ENCODE results near the gene KIAA1328.
"Not testable (repeated sequence)": the region's sequence is repeated elsewhere in the genome, so short reads cannot be mapped to it uniquely, and the experiment has no call there.

KIAA1328 gene

GRCh38 chr18:36826556-36826955, 2.4 kb upstream of the KIAA1328 start:
- no peak for DNase-seq

GRCh38 chr18:36828157-36828629, 734 bp upstream of the KIAA1328 start:
- DNase-seq: peak in 1 of 4 experiments; percentile 8

- peak in 1 of 4 experiments; percentile 32 for DNase-seq
Measured at GRCh38 chr18:36829362-36830157, 633 bp downstream of the KIAA1328 start.

- DNase-seq: no peak
Measured at GRCh38 chr18:36830158-36830495, 1.2 kb downstream of the KIAA1328 start.

- DNase-seq: no peak
Measured at GRCh38 chr18:36831139-36831538, 2.2 kb downstream of the KIAA1328 start.

GRCh38 chr18:36833120-36833519, 4.2 kb downstream of the KIAA1328 start:
- no peak for DNase-seq

- no peak for DNase-seq
Measured at GRCh38 chr18:36835927-36836326, 7.0 kb downstream of the KIAA1328 start.

GRCh38 chr18:36839835-36840234, 10.9 kb downstream of the KIAA1328 start:
- no peak for DNase-seq

GRCh38 chr18:36843199-36843598, 14.3 kb downstream of the KIAA1328 start:
- no peak for DNase-seq

- DNase-seq: no peak
Measured at GRCh38 chr18:36843784-36844183, 14.9 kb downstream of the KIAA1328 start.

- DNase-seq: no peak
Measured at GRCh38 chr18:36848609-36849008, 19.7 kb downstream of the KIAA1328 start.

GRCh38 chr18:36849288-36850006, 20.5 kb downstream of the KIAA1328 start:
- DNase-seq: no peak

- DNase-seq: no peak
Measured at GRCh38 chr18:36850527-36851201, 21.7 kb downstream of the KIAA1328 start.

- DNase-seq: no peak
Measured at GRCh38 chr18:36851202-36851590, 22.3 kb downstream of the KIAA1328 start.

GRCh38 chr18:36856815-36857214, 27.9 kb downstream of the KIAA1328 start:
- DNase-seq: no peak

- no peak for DNase-seq
Measured at GRCh38 chr18:36862182-36862581, 33.3 kb downstream of the KIAA1328 start.

- DNase-seq: no peak
Measured at GRCh38 chr18:36867056-36867455, 38.1 kb downstream of the KIAA1328 start.

GRCh38 chr18:36871801-36872200, 42.9 kb downstream of the KIAA1328 start:
- DNase-seq: no peak

- DNase-seq: no peak
Measured at GRCh38 chr18:36872329-36872728, 43.4 kb downstream of the KIAA1328 start.

GRCh38 chr18:36873826-36874225, 44.9 kb downstream of the KIAA1328 start:
- not testable (repeated sequence) for DNase-seq

GRCh38 chr18:36879796-36880195, 50.9 kb downstream of the KIAA1328 start:
- not testable (repeated sequence) for DNase-seq

GRCh38 chr18:36885981-36886380, 57.1 kb downstream of the KIAA1328 start:
- DNase-seq: no peak

GRCh38 chr18:36887114-36887513, 58.2 kb downstream of the KIAA1328 start:
- no peak for DNase-seq

- no peak for DNase-seq
Measured at GRCh38 chr18:36887864-36888263, 58.9 kb downstream of the KIAA1328 start.
